Neuronal stem cell (in vitro differentiated cells): ENCODE results near the gene MTA3.
"Not testable (repeated sequence)": the region's sequence is repeated elsewhere in the genome, so short reads cannot be mapped to it uniquely, and the experiment has no call there.

Source experiments
- DNase-seq: peaks from one replicate; pipeline ENCODE4 v3.0.0-alpha.2; 2013; ENCODE audit warnings: low spot score
- H2AFZ ChIP-seq: one replicate; pipeline ENCODE4 v1.6.1; 2013; ENCODE audit warnings: mild to moderate bottlenecking, low read length, inconsistent platforms
- H2AK5ac ChIP-seq: 2 replicates; pipeline ENCODE4 v1.6.1; 2013; ENCODE audit warnings: low read depth, mild to moderate bottlenecking, inconsistent platforms, low read length, moderate library complexity, mixed read lengths
- H2BK120ac ChIP-seq: 2 replicates; pipeline ENCODE4 v1.6.1; 2013; ENCODE audit warnings: low read depth, mild to moderate bottlenecking, inconsistent platforms, low read length, moderate library complexity, mixed read lengths
- H2BK12ac ChIP-seq: one replicate; pipeline ENCODE4 v1.6.1; 2013; ENCODE audit warnings: low read length, inconsistent platforms
- H2BK15ac ChIP-seq: 2 replicates; pipeline ENCODE4 v1.6.1; 2013; ENCODE audit warnings: mild to moderate bottlenecking, low read length, inconsistent platforms, mixed read lengths
- H2BK5ac ChIP-seq: one replicate; pipeline ENCODE4 v1.6.1; 2013; ENCODE audit warnings: inconsistent platforms, mild to moderate bottlenecking, low read length, moderate library complexity
- H3K14ac ChIP-seq: one replicate; pipeline ENCODE4 v1.6.1; 2013; ENCODE audit warnings: low read length, inconsistent platforms
- H3K18ac ChIP-seq: 2 replicates; pipeline ENCODE4 v1.6.1; 2013; ENCODE audit warnings: low read length, inconsistent platforms
- H3K23ac ChIP-seq: 2 replicates; pipeline ENCODE4 v1.6.1; 2013; ENCODE audit warnings: low read depth, mild to moderate bottlenecking, mixed read lengths, low read length, inconsistent platforms; ENCODE audit not compliant: poor library complexity
- H3K27ac ChIP-seq: replicated peaks from 3 replicates; pipeline ENCODE4 v1.5.1; 2013; ENCODE audit warnings: low read length, inconsistent platforms
- H3K27me3 ChIP-seq, 3 experiments: 2 replicates each; pipeline ENCODE4 v1.6.1; 2013; ENCODE audit warnings: low read length in 3 of 3, mild to moderate bottlenecking in 2 of 3, inconsistent platforms in 1 of 3, low read depth in 1 of 3, mixed read lengths in 1 of 3, moderate library complexity in 1 of 3; ENCODE audit not compliant: control insufficient read depth in 3 of 3, insufficient read depth in 3 of 3
- H3K36me3 ChIP-seq, 2 donors: replicated peaks in 1 of 2; 2 replicates each; pipeline ENCODE4 v1.6.1; 2013; ENCODE audit warnings: low read length in 2 of 2; ENCODE audit not compliant: control insufficient read depth in 2 of 2, insufficient read depth in 2 of 2
- H3K4ac ChIP-seq: 2 replicates; pipeline ENCODE4 v1.6.1; 2013; ENCODE audit warnings: inconsistent platforms, mild to moderate bottlenecking, low read length, moderate library complexity
- H3K4me1 ChIP-seq, 2 donors: 1 replicate in 1 of 2; 2 replicates in 1 of 2; pipeline ENCODE4 v1.6.1; 2013; ENCODE audit warnings: low read length in 2 of 2, low read depth in 1 of 2; ENCODE audit not compliant: control insufficient read depth in 2 of 2, insufficient read depth in 1 of 2
- H3K4me2 ChIP-seq: one replicate; pipeline ENCODE4 v1.6.1; 2013; ENCODE audit warnings: mild to moderate bottlenecking, low read length, inconsistent platforms; ENCODE audit not compliant: insufficient read depth, poor library complexity, severe bottlenecking
- H3K4me3 ChIP-seq, 2 donors: 2 replicates each; pipeline ENCODE4 v1.5.1; 2013; ENCODE audit warnings: low read length in 2 of 2, mild to moderate bottlenecking in 2 of 2, inconsistent platforms in 1 of 2, moderate library complexity in 1 of 2
- H3K79me1 ChIP-seq: one replicate; pipeline ENCODE4 v1.6.1; 2013; ENCODE audit warnings: low read depth, mild to moderate bottlenecking, inconsistent platforms, low read length, moderate library complexity
- H3K9ac ChIP-seq: one replicate; pipeline ENCODE4 v1.6.1; 2013; ENCODE audit warnings: mild to moderate bottlenecking, low read depth, low read length, inconsistent platforms; ENCODE audit not compliant: poor library complexity
- H3K9me3 ChIP-seq, 2 donors: replicated peaks in 1 of 2; 2 replicates each; pipeline versions ENCODE3 to v1.6.1; 2013; ENCODE audit warnings: low read length in 2 of 2, mild to moderate bottlenecking in 2 of 2, inconsistent platforms in 1 of 2, low read depth in 1 of 2, mixed read lengths in 1 of 2, moderate library complexity in 1 of 2; ENCODE audit not compliant: control insufficient read depth in 2 of 2, insufficient read depth in 1 of 2
- H4K8ac ChIP-seq: one replicate; pipeline ENCODE4 v1.6.1; 2013; ENCODE audit warnings: low read depth, mild to moderate bottlenecking, inconsistent platforms, low read length, moderate library complexity
- H4K91ac ChIP-seq: one replicate; pipeline ENCODE4 v1.6.1; 2013; ENCODE audit warnings: low read length, low read depth, mild to moderate bottlenecking, inconsistent platforms; ENCODE audit not compliant: poor library complexity
- WGBS, 2 donors: extraction: QIAGEN DNeasy Blood & Tissue Kit; methylation state at CpG; one replicate each; pipeline ENCODE4 v1.1.7; 2013; ENCODE audit warnings: missing lambda C conversion rate in 2 of 2, mixed read lengths in 1 of 2; ENCODE audit not compliant: insufficient read length in 2 of 2, insufficient replicate concordance in 1 of 2; ENCODE audit errors: extremely low coverage in 2 of 2; 5-methylcytosine and 5-hydroxymethylcytosine counted together

MTA3 gene

DNA sequence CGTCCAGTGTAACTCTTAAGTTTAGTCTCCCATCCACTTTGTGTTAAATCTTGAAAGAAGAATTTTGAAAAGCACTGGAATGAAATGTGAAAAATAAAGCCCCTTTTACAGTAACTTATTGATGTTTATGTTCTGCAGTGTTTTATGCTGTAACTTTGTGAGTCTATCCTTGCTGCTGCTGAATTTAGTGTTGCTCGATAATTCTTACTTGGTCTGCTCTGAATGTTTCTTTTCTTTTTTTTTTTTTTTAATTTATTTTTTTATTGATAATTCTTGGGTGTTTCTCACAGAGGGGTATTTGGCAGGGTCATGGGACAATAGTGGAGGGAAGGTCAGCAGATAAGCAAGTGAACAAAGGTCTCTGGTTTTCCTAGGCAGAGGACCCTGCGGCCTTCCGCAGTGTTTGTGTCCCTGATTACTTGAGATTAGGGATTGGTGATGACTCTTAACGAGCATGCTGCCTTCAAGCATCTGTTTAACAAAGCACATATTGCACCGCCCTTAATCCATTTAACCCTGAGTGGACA is 36.0 kb downstream of the MTA3 start:
- H3K9ac ChIP-seq, H4K91ac ChIP-seq, H2BK15ac ChIP-seq, H2AK5ac ChIP-seq, H3K27me3 ChIP-seq, H3K4me1 ChIP-seq, H3K14ac ChIP-seq, H2BK120ac ChIP-seq, DNase-seq, H3K9me3 ChIP-seq, H3K18ac ChIP-seq, H3K27ac ChIP-seq, H3K79me1 ChIP-seq, H3K23ac ChIP-seq, H3K4ac ChIP-seq, H2BK12ac ChIP-seq, H2BK5ac ChIP-seq, H3K4me3 ChIP-seq, H3K4me2 ChIP-seq, H4K8ac ChIP-seq, H2AFZ ChIP-seq: not testable (repeated sequence)
- WGBS, 2 donors, result no CpG with 5 or more reads among the region's 6 CpGs
- H3K36me3 ChIP-seq, result peaks cover 5 to 24% of the 10 kb centered on the region in 2 donors

DNA sequence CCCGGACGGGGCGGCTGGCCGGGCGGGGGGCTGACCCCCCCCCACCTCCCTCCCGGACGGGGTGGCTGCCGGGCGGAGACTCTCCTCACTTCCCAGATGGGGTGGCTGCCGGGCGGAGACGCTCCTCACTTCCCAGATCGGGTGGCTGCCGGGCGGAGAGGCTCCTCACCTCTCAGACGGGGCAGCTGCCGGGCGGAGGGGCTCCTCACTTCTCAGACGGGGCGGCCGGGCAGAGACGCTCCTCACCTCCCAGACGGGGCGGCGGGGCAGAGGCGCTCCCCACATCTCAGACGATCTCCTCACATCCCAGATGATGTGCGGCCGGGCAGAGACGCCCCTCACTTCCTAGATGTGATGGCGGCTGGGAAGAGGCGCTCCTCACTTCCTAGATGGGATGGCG is 37.7 kb downstream of the MTA3 start:
- H2BK15ac ChIP-seq, H4K8ac ChIP-seq, H3K9ac ChIP-seq, H3K4ac ChIP-seq, H3K27me3 ChIP-seq, H4K91ac ChIP-seq, H3K27ac ChIP-seq, H3K18ac ChIP-seq, H3K79me1 ChIP-seq, H2BK5ac ChIP-seq, H2BK120ac ChIP-seq, H2AFZ ChIP-seq, H3K14ac ChIP-seq, H3K9me3 ChIP-seq, H3K23ac ChIP-seq, H3K4me3 ChIP-seq, H3K4me1 ChIP-seq, H2BK12ac ChIP-seq, H3K4me2 ChIP-seq, DNase-seq, H2AK5ac ChIP-seq: not testable (repeated sequence)
- WGBS, 2 donors, result no CpG with 5 or more reads among the region's 33 CpGs
- peaks cover 8 to 35% of the 10 kb centered on the region in 2 donors for H3K36me3 ChIP-seq

DNA sequence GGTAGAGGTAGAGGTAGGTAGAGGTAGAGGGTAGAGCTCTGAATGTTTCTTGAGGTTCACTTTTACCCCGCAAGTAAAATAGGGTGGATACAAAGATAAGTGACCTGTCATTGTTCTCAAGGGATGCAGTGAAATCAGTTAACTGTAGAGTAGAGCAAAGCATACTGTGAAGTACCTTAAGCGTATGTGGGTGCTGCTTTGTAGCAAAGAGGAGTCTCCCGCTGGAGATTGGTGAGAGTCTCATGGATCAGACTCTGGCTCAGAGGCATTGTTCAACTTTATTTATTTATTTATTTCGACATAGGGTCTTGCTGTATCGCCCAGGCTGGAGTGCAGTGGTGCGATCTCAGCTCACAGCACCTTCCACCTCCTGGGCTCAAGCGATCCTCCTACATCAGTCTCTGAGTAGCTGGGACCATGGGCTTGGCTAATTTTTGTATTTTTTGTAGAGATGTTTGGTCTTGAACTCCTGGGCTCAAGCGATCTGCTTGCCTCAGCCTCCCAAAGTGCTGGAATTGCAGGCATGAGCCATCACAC is 38.7 kb downstream of the MTA3 start:
- no peak overlapping the region for H2AK5ac ChIP-seq
- H2BK120ac ChIP-seq, result no peak overlapping the region
- no peak overlapping the region for H2AFZ ChIP-seq
- H4K8ac ChIP-seq, result no peak overlapping the region
- no peak overlapping the region for H3K27ac ChIP-seq
- no peak overlapping the region for H3K4me2 ChIP-seq
- H3K4ac ChIP-seq, result no peak overlapping the region
- H3K4me3 ChIP-seq, result no peak overlapping the region
- WGBS, 2 donors, result no CpG with 5 or more reads among the region's 8 CpGs
- H4K91ac ChIP-seq, result no peak overlapping the region
- no peak overlapping the region for H2BK15ac ChIP-seq
- no peak overlapping the region for H3K14ac ChIP-seq
- H3K23ac ChIP-seq, result no peak overlapping the region
- H3K9ac ChIP-seq, result no peak overlapping the region
- H3K9me3 ChIP-seq, result peaks cover 0 to 1% of the 10 kb centered on the region in 2 donors
- no peak overlapping the region for H3K18ac ChIP-seq
- H3K79me1 ChIP-seq, result peaks cover 3% of the 10 kb centered on the region
- no peaks in the 10 kb centered on the region for H3K27me3 ChIP-seq
- H2BK12ac ChIP-seq, result no peak overlapping the region
- no peak for DNase-seq
- peaks cover 4 to 35% of the 10 kb centered on the region in 2 donors for H3K36me3 ChIP-seq
- H2BK5ac ChIP-seq, result no peak overlapping the region
- H3K4me1 ChIP-seq, result no peaks in the 10 kb centered on the region

DNA sequence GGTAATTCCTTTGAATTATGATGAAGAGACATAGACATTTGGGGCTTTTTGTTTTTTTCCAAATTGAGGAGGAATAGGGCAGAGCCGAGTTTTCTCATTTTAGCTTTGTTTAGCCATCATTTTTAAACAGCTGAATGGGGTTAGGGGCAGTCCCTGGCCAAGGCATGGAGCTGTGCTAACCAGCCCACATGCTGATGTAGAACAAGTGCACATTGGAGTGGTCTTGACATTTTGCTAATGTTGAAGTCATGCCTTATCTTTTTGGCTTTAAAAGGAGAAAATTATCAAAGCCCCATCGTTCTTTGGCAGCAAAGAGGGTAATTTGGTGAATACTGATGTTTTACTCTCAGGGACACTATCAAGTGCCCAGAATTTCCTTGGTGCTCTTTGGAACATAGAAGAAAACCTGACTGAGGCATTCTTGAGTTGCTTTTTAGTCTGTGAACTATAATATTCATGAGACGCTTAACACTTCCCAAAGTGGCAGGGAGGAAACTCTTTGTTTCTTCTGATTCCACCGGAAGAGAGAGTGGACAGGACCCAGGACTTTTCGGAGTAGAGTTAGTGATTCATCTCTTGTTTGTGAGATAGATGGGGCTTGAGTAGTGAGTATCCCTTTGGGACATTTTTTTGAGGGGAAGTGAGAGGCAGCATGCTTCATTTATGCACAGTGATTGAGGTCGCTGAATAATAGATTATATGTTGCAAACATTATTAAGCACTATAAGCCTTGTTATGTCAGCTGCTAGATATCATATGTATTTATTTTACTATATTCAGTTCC is 45.0 kb downstream of the MTA3 start:
- H2BK15ac ChIP-seq, result no peak overlapping the region
- peaks cover 0 to 2% of the 10 kb centered on the region in 2 donors for H3K4me1 ChIP-seq
- DNase-seq, result no peak
- H3K14ac ChIP-seq, result no peak overlapping the region
- H2AFZ ChIP-seq, result no peak overlapping the region
- no peak overlapping the region for H2BK120ac ChIP-seq
- H3K4me2 ChIP-seq, result no peak overlapping the region
- H4K8ac ChIP-seq, result no peak overlapping the region
- H3K4me3 ChIP-seq, result no peak overlapping the region
- peaks cover 4 to 60% of the 10 kb centered on the region in 2 donors for H3K36me3 ChIP-seq
- no peak overlapping the region for H3K9ac ChIP-seq
- H2BK5ac ChIP-seq, result no peak overlapping the region
- no peak overlapping the region for H3K4ac ChIP-seq
- no peak overlapping the region for H3K23ac ChIP-seq
- H3K79me1 ChIP-seq, result peaks cover 5% of the 10 kb centered on the region
- no peak overlapping the region for H2BK12ac ChIP-seq
- no peak overlapping the region for H3K18ac ChIP-seq
- H3K27me3 ChIP-seq, result no peaks in the 10 kb centered on the region
- WGBS, 2 donors, result no CpG with 5 or more reads among the region's 6 CpGs
- H3K9me3 ChIP-seq, result peaks cover 0 to 1% of the 10 kb centered on the region in 2 donors
- no peak overlapping the region for H3K27ac ChIP-seq
- no peak overlapping the region for H2AK5ac ChIP-seq
- no peak overlapping the region for H4K91ac ChIP-seq
